WTC11 (cell line): Measurements from ENCODE around the gene CNTNAP2.

ENCODE experiments used
- NR3C1 ChIP-seq: sonication (generic); formaldehyde crosslinking; conservative IDR thresholded peaks from 2 replicates; pipeline ENCODE4 v1.8.1; 2023; ENCODE audit warnings: low read depth, mild to moderate bottlenecking, missing genetic modification reagents
- TF ChIP-seq, protein P1 (sequence below): fragments of 200-600 bp; IDR thresholded peaks from 2 replicates; pipeline ENCODE4 v1.8.0; 2022; ENCODE audit warnings: antibody characterized with exemption

DNA sequence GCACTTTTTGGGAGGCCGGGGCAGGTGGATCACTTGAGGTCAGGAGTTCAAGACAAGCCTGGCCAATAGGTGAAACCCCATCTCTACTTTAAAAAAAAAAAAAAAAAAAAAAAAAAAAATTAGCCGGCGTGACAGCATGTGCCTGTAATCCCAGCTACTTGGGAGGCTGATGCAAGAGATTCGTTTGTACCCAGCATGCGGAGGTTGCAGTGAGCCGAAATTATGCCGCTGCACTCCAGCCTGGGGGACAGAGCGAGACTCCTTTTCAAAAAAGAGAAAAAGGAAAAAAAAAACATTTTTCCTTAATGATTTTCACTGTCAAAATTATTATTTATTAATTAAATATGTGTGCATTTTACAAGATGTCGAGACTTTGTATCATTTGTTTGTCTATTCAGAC is 253.6 kb downstream of the CNTNAP2 start:
- TF ChIP-seq, protein P1, sequence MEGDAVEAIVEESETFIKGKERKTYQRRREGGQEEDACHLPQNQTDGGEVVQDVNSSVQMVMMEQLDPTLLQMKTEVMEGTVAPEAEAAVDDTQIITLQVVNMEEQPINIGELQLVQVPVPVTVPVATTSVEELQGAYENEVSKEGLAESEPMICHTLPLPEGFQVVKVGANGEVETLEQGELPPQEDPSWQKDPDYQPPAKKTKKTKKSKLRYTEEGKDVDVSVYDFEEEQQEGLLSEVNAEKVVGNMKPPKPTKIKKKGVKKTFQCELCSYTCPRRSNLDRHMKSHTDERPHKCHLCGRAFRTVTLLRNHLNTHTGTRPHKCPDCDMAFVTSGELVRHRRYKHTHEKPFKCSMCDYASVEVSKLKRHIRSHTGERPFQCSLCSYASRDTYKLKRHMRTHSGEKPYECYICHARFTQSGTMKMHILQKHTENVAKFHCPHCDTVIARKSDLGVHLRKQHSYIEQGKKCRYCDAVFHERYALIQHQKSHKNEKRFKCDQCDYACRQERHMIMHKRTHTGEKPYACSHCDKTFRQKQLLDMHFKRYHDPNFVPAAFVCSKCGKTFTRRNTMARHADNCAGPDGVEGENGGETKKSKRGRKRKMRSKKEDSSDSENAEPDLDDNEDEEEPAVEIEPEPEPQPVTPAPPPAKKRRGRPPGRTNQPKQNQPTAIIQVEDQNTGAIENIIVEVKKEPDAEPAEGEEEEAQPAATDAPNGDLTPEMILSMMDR, result no peak
- TF ChIP-seq NR3C1 (CRISPR knock-in tag), result no peak
